SK-N-SH treated with all-trans-retinoic acid at 6 μM for 48 hours (cell line): ENCODE measurements around the gene ENTPD1.

ENCODE experiments used
- ARNTL ChIP-seq: fragments of 450-650 bp; formaldehyde crosslinking; IDR thresholded peaks from 2 replicates; pipeline ENCODE4 v1.5.0; 2020; ENCODE audit warnings: low read depth, mild to moderate bottlenecking, moderate library complexity, borderline replicate concordance
- BACH2 ChIP-seq: fragments of 250-450 bp; sonication (Bioruptor Pico); IDR thresholded peaks from 2 replicates; pipeline ENCODE4 v1.9.0; 2021; ENCODE audit warnings: mild to moderate bottlenecking, borderline replicate concordance
- PATZ1 ChIP-seq: fragments of 250-450 bp; sonication (Bioruptor Pico); IDR thresholded peaks from 2 replicates; pipeline ENCODE4 v1.8.0; 2020; ENCODE audit warnings: mild to moderate bottlenecking, moderate library complexity, borderline replicate concordance
- TCF4 ChIP-seq: fragments of 250-450 bp; sonication (Bioruptor Pico); IDR thresholded peaks from 2 replicates; pipeline ENCODE4 v1.8.0; 2021; ENCODE audit warnings: mild to moderate bottlenecking, moderate library complexity, borderline replicate concordance
- ZFP30 ChIP-seq: fragments of 450-650 bp; formaldehyde crosslinking; IDR thresholded peaks from 2 replicates; pipeline ENCODE4 v1.5.0; 2022; ENCODE audit warnings: mild to moderate bottlenecking, moderate library complexity
- ZNF70 ChIP-seq: fragments of 450-650 bp; formaldehyde crosslinking; IDR thresholded peaks from 2 replicates; pipeline ENCODE4 v1.5.0; 2020; ENCODE audit warnings: mild to moderate bottlenecking, moderate library complexity

DNA sequence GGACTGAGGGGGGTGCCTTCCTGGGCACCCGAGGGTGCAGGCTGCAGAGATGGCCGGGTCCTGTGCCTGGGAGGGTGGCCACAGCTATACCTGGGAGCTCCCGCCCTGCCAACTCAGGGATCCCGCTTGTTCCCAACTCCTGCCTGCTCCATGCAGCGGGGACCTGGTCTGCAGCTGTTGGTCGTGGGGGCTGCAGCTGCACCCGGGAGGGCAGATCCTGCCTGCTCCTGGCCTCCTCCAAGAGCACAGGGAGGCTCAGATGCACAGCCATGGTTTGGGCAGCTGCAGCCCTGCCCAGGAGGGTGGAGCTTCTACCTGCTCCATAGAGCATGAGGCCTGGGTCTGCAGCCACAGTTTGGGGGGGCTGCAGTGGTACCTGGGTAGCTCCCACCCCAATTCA, 49.0 kb upstream of the ENTPD1 start:
- TF ChIP-seq ARNTL (CRISPR knock-in tag): no peak
- TF ChIP-seq BACH2: no peak
- no peak for TF ChIP-seq TCF4 (CRISPR knock-in tag)
- TF ChIP-seq ZNF70 (CRISPR knock-in tag): no peak
- TF ChIP-seq PATZ1 (CRISPR knock-in tag): no peak
- no peak for TF ChIP-seq ZFP30
